NCI-H146 treated with DMSO at 0.1 percent for 48 hours (cell line): ENCODE results near the gene CCDC150.
"Not testable (repeated sequence)": the region's sequence is repeated elsewhere in the genome, so short reads cannot be mapped to it uniquely, and the experiment has no call there.

ENCODE experiments used
- DNase-seq: peaks from one replicate; lab custom pipeline; 2025; ENCODE audit not compliant: unreplicated experiment; lab: John Stamatoyannopoulos, UW

Gene CCDC150

GRCh38 chr2:196639180-196640030, at the start of gene CCDC150:
Gene CCDC150, plus strand, starts transcription at chr2:196639715. Its CDS starts 52 bp downstream, at chr2:196639767.
- DNase-seq, result peak; percentile 76

DNA sequence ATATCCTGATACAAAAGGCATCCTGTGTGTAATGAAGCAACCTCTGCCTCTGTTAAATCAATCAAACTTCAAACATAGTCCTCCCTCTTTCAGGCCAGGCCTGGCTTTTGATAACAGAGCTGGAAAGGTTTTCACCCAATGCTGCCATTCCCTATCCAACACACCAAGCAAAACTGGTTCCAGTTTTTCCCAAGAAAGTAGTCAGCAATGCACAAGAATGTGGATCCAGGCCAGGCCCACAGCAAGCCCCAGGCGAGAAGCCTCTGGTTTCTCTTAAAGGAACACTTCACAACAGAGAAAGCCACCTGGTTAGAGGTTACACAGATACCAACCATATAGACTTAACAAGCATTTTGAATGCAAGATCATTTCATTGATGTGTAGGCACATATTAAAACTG, 49.2 kb upstream of the CCDC150 start:
- DNase-seq, result no peak

- no peak for DNase-seq
These were observed 48.5 kb upstream of the CCDC150 start for GRCh38 chr2:196591004-196591403.

- DNase-seq, result peak; percentile 89
These were observed 47.9 kb upstream of the CCDC150 start for GRCh38 chr2:196591621-196592022.

DNA sequence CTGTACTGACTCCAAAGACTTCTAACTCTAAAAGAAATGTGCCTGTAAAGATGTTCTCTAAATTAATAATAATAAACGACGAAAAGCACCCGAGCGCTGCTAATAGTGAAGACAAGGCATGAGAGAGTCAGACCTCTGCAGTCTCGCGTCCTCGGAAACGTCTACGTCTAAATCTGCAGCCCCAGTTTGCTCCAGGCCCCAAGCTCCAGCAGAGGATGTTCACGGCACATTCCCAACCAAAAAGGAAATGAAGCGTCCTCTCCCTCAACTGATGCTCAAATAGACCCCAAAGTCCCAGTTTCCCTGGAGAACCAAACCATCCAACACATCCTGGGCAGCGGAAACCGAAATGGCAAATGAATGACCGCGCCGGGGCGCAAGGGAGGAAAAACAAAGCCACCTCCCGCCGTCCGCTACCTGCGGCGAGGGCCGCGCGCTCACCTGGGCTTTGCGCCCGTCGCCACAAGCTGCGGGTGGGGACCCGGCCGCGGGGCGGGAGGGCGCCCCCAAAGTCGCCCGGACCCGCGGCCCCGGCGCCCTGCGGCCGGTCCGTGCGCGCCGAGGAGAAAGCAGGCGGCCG, 47.1 kb upstream of the CCDC150 start:
- peak; percentile 41 for DNase-seq

DNA sequence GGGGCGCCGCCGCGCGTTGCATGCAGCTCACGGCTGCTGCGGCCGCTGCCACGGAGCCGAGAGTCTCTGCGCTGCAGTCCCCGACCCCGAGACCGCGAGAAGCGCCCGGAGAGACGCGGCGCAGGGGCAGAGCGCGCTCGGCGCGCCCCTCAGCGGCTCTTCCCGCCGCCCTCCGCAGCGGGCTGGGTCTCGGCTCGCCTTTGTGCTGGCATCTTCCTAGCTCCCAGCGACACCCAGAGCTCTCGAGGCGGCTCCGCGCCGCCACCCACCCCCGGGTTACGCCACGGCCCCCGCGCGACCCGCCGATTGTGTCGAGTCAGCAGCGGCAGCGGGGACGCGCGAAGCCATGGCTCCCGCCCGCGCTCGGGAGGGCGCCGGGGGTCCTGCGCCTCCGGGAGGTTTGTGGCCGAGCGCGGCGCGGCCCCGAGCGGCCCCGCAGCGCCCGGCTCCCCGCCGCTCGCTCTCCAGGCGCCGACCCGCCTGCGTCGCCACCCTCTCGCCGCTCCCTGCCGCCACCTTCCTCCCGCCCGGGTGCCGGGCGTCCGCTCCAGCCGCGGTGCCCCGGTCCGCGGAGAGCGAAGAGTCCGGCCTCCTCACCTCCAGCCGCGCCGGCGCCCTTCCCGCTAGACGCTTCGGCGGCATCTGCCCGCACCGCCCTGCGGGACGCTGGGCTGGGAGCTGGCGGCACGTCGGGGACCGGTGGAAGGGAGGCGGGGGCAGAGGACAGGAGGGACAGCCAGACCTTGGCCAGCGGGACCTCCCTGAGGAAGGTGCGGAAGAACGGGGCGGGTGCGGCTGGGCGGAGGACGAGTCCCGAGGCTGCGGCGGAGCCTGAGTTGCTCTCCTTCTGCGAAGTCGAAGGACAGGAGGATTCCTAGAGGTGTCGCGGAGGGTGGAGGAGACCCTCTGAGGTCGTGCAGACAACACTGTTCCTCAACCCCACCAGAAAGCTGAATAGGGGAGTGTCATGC, 46.3 kb upstream of the CCDC150 start, which contains the start of gene HECW2:
TSS of gene HECW2 (minus strand) at position 644 of the 971 bp plus-strand sequence.
- DNase-seq, result peak; percentile 6

DNA sequence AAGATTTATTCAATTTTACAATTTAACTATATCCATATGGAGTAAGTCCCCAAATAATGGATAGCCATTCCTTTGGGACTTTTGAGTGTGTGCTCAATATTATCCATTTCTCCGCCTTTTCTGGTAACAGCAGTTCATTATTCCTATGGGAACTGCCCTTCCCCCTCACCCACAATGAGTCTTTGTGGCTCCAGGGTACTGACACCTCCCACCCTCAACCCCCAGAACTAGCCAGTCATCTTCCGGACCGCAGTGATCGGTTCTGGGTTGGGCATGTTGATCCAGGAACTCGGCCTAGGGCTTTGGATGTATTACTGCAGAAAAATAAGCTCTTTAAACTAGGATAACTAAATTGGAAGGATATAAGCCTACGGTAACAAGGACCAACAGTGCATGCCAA, 45.4 kb upstream of the CCDC150 start:
- no peak for DNase-seq

- no peak for DNase-seq
These were observed 42.0 kb upstream of the CCDC150 start for GRCh38 chr2:196597531-196597930.

DNA sequence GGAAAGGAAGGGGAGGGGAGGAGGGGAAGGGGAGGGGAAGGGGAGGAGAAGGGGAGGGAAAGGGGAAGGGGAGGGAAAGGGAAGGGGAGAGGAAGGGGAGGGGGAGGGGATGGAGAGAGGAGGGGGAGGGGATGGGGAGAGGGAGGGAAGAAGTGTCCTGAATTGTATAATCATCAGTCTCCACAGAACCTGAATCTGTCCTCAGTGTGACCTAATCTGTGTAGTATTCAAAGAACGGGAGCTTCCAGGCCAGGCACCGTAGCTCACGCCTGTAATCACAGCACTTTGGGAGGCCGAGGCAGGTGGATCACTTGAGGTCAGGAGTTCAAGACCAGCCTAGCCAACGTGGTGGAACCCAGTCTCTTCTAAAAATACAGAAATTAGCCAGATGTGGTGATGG, 41.1 kb upstream of the CCDC150 start:
- DNase-seq, result no peak

DNA sequence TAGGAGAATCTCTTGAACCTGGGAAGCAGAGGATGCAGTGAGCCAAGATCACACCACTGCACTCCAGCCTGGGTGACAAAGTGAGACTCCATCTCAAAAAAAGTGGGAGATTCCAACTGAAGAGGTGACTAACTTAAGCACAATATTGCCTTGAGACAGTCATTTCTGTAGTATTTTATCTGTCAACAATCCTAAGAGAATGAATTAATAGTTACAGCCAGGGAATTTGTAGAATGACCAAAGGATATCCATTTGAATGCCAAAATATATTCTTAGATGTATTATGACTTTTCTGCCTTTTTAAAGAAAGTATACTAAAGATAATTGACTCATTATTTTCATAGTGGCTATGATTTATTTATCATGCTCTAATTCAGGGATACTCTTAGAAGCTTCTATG, 40.7 kb upstream of the CCDC150 start:
- DNase-seq, result no peak

DNA sequence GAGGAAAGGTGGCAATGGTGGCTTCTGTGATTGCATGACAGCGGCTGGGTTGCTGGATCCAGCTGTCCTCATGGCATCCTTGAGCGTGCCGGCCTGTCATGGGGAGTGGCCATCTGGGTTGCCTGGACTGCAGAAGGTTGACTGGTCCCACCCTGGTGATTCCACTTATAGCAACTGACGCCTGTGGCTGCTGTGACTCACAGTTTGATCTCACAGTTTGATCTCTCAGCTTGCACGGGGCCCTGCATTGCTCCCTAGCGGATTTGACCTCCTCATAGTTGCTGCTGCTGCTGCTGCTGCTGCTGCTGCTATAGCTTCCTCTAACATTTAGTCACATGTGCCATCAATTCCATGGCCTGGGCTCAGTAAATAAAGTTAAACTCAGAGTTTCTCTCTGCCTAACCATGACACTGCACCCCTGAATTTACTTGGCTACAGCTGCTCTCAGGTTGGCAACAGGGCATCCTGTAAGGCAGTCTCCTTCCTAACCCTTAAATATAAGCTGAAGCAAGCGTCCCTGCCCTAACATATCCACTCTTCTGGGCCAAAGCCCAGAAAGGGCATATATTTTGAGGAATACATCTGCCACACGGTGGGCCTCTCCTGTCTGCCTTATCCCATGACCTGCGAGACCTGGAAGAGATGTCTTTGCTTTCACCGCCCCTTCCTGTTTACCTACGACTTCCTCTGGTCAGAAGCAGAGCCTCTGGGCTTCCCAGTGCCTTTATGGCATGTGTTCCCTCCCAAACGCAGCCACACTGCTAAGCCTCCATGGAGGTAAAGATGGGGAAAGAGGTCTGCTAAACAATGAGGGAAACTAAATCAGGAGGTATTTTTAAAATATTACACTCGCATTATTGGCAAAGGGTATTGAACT, 37.8 kb upstream of the CCDC150 start:
- peak; percentile 79 for DNase-seq

- DNase-seq, result no peak
These were observed 35.3 kb upstream of the CCDC150 start for GRCh38 chr2:196604196-196604595.

DNA sequence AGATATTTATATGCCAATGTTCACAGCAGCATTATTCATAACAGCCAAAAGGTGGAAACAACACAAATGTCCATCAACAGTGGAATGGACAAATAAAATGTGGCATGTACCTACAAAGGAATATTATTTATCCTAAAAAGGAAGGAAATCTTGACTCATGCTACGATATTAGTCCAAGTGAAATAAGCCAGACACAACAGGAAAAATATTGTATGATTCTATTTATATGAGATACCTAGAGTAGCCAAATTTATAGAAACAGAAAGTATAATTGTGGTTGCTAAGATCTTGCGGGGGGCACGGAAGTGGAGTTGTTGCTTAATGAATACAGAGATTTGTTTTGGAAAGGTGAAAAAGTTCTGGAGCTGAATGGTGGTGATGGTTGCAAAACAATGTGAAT, 33.0 kb upstream of the CCDC150 start:
- no peak for DNase-seq

GRCh38 chr2:196607073-196607472, 32.4 kb upstream of the CCDC150 start:
- peak; percentile 18 for DNase-seq

DNA sequence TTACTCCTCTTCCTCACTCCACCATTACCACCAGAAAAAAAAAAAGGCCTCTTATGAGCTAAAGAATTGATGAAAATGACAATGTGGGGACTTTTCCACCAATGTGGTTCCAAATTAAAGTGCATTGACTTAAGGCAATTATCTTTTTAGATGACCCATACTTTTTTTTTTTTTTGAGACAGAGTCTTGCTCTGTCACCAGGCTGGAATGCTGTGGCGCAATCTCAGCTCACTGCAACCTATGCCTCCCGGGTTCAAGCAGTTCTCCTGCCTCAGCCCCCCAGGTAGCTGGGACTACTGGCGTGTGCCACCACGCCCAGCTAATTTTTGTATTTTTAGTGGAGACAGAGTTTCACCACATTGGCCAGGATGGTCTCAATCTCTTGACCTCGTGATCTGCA, 31.6 kb upstream of the CCDC150 start:
- not testable (repeated sequence) for DNase-seq

- DNase-seq, result no peak
These were observed 29.7 kb upstream of the CCDC150 start for GRCh38 chr2:196609806-196610205.

DNA sequence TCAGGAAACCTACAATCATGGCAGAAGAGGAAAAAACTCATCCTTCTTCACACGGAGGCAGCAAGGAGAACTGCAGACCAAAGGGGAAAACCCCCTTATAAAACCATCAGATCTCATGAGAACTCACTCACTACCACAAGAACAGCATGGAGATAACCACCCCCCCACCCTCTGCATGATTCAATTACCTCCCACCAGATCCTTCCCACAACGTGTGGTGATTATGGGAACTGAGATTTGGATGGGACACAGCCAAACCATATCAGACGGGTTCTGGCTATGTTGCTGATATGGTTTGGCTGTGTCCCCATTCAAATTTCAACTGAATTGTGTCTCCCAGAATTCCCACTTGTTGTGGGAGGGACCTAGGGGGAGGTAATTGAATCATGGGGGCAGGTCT, 28.7 kb upstream of the CCDC150 start:
- DNase-seq, result no peak

GRCh38 chr2:196613302-196613701, 26.2 kb upstream of the CCDC150 start:
- no peak for DNase-seq

DNA sequence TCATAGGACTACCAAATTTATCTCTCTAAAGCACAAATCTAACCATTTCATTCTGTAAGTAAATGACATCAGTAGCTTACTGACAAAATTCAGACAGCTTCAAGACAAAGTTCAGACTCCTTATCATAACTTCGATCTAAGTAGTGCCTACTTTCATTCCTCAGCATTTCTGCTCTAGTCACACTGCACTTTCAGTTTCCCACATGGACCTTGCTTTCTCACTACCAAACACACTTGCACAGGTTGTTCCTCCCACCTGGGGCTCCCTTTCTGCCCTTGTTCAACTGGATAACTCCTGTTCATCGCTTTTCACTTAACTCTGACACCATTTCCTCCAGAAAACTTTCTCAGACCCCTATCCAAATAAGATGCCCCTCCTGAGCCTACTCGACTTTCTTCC, 22.1 kb upstream of the CCDC150 start:
- no peak for DNase-seq

- DNase-seq, result no peak
These were observed 20.9 kb upstream of the CCDC150 start for GRCh38 chr2:196618661-196619060.
